Kidney epithelial cell (primary cell): ENCODE measurements around the gene RASGRP1. TPM values are rescaled to one million over a fixed set of nuclear protein-coding genes. Genes with fewer than 3 reads are reported as not detected.

Experiments
- DNase-seq: peaks from one replicate; pipeline ENCODE4 v3.0.0-alpha.2; 2010; ENCODE audit warnings: low read depth
- H3K27me3 ChIP-seq: 2 replicates; pipeline ENCODE4 v1.6.0; 2011; ENCODE audit warnings: low read length; ENCODE audit not compliant: control insufficient read depth, insufficient read depth
- H3K36me3 ChIP-seq: 2 replicates; pipeline ENCODE4 v1.5.1; 2011; ENCODE audit warnings: low read length; ENCODE audit not compliant: control insufficient read depth, insufficient read depth
- H3K4me3 ChIP-seq: 2 replicates; pipeline ENCODE4 v1.5.1; 2011; ENCODE audit warnings: low read depth, mild to moderate bottlenecking, control low read depth, low read length
- total RNA-seq: library from RNA; depleted of rRNA; stranded (reverse); fragments of >200 nt; gene quantifications from 2 replicates; pipeline ENCODE4 v1.2.3, GENCODE V29; 2015
- TF ChIP-seq, protein P1 (sequence below): IDR thresholded peaks from 2 replicates; pipeline ENCODE4 v1.5.1; 2011; ENCODE audit warnings: mild to moderate bottlenecking, moderate library complexity, low read length, control low read depth, inconsistent platforms; ENCODE audit not compliant: insufficient read depth, poor library complexity, severe bottlenecking

Gene RASGRP1
- total RNA-seq, 1 donor from 2014 or later, result 3.1 TPM

DNA sequence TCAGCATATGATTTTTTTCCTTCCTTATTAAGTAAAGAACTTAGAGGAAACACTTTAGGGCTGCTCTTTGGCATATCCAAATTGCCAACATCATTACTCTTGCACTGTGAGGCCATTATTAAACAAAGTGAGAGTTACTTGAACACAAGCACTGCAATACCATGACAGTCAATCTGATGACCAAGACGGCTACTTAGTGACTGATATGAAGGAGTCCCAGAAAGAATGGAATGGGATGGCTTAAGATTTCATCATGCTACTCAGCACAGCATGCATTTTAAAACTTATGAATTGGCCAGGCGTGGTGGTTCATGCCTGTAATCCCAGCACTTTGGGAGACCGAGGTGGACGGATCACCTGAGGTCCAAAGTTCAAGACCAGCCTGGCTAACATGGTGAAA, 55.5 kb downstream of the RASGRP1 start:
- no peak for DNase-seq
- peaks cover 2% of the 10 kb centered on the region for H3K36me3 ChIP-seq
- no peaks in the 10 kb centered on the region for H3K27me3 ChIP-seq
- TF ChIP-seq, protein P1, sequence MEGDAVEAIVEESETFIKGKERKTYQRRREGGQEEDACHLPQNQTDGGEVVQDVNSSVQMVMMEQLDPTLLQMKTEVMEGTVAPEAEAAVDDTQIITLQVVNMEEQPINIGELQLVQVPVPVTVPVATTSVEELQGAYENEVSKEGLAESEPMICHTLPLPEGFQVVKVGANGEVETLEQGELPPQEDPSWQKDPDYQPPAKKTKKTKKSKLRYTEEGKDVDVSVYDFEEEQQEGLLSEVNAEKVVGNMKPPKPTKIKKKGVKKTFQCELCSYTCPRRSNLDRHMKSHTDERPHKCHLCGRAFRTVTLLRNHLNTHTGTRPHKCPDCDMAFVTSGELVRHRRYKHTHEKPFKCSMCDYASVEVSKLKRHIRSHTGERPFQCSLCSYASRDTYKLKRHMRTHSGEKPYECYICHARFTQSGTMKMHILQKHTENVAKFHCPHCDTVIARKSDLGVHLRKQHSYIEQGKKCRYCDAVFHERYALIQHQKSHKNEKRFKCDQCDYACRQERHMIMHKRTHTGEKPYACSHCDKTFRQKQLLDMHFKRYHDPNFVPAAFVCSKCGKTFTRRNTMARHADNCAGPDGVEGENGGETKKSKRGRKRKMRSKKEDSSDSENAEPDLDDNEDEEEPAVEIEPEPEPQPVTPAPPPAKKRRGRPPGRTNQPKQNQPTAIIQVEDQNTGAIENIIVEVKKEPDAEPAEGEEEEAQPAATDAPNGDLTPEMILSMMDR, result no peak
- H3K4me3 ChIP-seq, result no peak overlapping the region

DNA sequence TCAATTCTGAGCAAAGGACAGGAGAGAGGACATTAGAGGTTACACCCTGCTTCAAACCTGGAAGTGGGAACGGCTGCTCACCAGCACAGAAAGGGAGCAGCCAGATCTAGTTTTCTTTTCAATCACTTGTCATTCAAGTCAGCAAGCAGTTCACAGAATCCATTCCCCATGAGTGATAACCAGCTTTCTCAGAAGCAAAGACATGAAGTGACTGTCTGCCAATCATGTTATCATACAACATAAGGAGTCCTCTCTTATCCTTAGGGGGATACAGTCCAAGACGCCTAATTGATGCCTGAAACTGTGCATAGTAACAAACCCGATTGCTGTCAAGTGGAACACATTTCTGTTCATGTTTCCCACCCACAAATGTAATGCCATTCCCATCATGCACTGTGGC, 56.0 kb downstream of the RASGRP1 start:
- TF ChIP-seq, protein P1, result no peak
- no peak overlapping the region for H3K4me3 ChIP-seq
- H3K27me3 ChIP-seq, result no peaks in the 10 kb centered on the region
- H3K36me3 ChIP-seq, result peaks cover 2% of the 10 kb centered on the region
- no peak for DNase-seq

- TF ChIP-seq, protein P1, result no peak
- no peak overlapping the region for H3K4me3 ChIP-seq
- H3K36me3 ChIP-seq, result peaks cover 2% of the 10 kb centered on the region
- H3K27me3 ChIP-seq, result no peaks in the 10 kb centered on the region
- DNase-seq, result no peak
Measured at GRCh38 chr15:38507570-38507969, 57.0 kb downstream of the RASGRP1 start.

GRCh38 chr15:38506997-38507396, 57.6 kb downstream of the RASGRP1 start:
- TF ChIP-seq, protein P1, result no peak
- Histone ChIP-seq H3K4me3 (no peak overlapping the region), H3K36me3 (peaks cover 2% of the 10 kb centered on the region), H3K27me3 (no peaks in the 10 kb centered on the region)
- no peak for DNase-seq

DNA sequence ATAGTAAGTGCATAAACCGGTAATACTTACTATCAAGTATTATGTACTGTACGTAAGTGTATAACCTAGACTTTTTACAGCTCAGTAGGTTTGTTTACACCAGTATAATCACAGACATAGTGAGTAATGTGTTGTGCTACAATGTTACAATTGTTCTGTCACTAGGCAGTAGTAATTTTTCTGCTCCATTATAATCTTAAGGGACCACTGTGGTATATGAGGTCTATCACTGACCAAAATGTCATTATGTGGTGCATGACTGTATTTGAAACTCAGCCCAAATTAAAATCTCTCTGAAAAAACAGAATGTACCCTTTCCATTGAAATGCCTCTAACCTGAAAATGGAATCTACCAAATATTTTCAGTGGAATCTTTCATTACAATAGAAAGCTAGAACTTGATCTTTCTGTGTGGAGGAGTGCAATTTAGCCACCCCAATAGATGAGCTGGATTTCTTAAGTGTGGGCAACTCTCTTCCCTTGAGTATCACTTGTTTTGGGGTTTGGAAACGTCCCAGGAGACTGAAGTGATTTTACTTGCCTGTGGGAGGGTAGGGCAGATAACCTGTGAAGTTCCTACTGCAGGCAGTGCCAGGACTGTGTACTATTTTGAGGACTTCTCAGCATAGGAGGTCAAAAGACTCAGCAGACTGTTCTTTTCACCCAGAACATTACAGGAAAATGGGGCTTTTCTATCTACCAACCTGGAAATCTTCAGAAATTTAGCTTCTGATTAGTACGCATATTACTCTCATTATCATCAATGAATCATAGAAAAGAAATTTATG, 59.7 kb downstream of the RASGRP1 start:
- no peak for DNase-seq
- H3K4me3 ChIP-seq, result no peak overlapping the region
- H3K27me3 ChIP-seq, result no peaks in the 10 kb centered on the region
- H3K36me3 ChIP-seq, result peaks cover 2% of the 10 kb centered on the region
- TF ChIP-seq, protein P1, result no peak

DNA sequence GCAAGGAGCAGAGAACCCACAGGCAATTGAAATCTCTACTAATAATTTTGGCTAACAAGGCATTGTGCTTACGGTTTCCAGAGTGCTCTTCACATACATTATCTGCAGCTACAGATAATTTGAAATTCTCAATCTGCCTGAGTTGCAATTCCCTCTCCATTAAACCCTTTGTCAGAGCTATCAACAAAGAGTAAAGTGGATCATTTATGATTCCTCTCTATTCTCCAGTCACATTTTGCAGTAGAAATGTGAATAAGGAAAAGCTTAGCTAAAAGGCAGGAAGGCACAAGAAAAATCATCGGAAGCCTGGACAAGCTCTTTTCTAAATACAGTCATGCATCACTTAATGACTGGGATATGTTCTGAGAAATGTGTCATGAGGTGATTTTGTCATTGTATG, 61.1 kb downstream of the RASGRP1 start:
- DNase-seq, result no peak
- Histone ChIP-seq H3K36me3 (peaks cover 2% of the 10 kb centered on the region), H3K27me3 (no peaks in the 10 kb centered on the region), H3K4me3 (no peak overlapping the region)
- TF ChIP-seq, protein P1, result no peak
